IMR-90 (cell line): Measurements from ENCODE around the gene SCAND1. TPM values are rescaled to one million over a fixed set of nuclear protein-coding genes. Genes with fewer than 3 reads are reported as not detected.

Source experiments
- ATAC-seq: fragments of 200-7000 bp; cut with Tn5 transposase; 2 replicates; pipeline ENCODE4 v1.9.1; 2020; ENCODE audit warnings: low read depth, mild to moderate bottlenecking, moderate library complexity
- BruUV-seq: library from RNA; stranded (reverse); fragments of 400-500 nt; replicated peaks from 2 replicates; lab custom pipeline; 2021; lab: Mats Ljungman, UMichigan
- CTCF ChIA-PET: fragments of 300-600 bp; formaldehyde crosslinking; extraction: SDS; loops from one replicate; lab custom pipeline; 2021; ENCODE audit warnings: antibody characterized with exemption; lab: Yijun Ruan, JAX
- POLR2A ChIA-PET: fragments of 300-600 bp; sonication (Branson Sonifier 250); formaldehyde crosslinking; loops from one replicate; lab custom pipeline; 2022; ENCODE audit warnings: antibody characterized with exemption; ENCODE audit not compliant: unreplicated experiment; lab: Charles Lee
- DNase-seq: peaks from one replicate; pipeline ENCODE4 v3.0.0; 2013
- H2AFZ ChIP-seq: replicated peaks from 2 replicates; pipeline ENCODE3; 2013; ENCODE audit warnings: low read length, mild to moderate bottlenecking; ENCODE audit not compliant: poor library complexity
- H2AK5ac ChIP-seq: 2 replicates; pipeline ENCODE4 v1.6.1; 2013; ENCODE audit warnings: low read depth, low read length, inconsistent platforms
- H2AK9ac ChIP-seq: replicated peaks from 2 replicates; pipeline ENCODE3; 2013; ENCODE audit warnings: mild to moderate bottlenecking, low read depth, low read length, moderate library complexity; ENCODE audit not compliant: poor library complexity
- H2BK120ac ChIP-seq: 2 replicates; pipeline ENCODE4 v1.6.1; 2013; ENCODE audit warnings: low read depth, low read length, inconsistent platforms
- H2BK15ac ChIP-seq: 3 replicates; pipeline ENCODE4 v1.6.1; 2013; ENCODE audit warnings: low read depth, low read length, inconsistent platforms
- H2BK20ac ChIP-seq: 2 replicates; pipeline ENCODE4 v1.6.1; 2013; ENCODE audit warnings: low read depth, mild to moderate bottlenecking, inconsistent platforms, low read length, moderate library complexity
- H2BK5ac ChIP-seq: 2 replicates; pipeline ENCODE4 v1.6.1; 2013; ENCODE audit warnings: mild to moderate bottlenecking, low read depth, low read length, inconsistent platforms; ENCODE audit not compliant: poor library complexity, severe bottlenecking
- H3K14ac ChIP-seq: replicated peaks from 2 replicates; pipeline ENCODE4 v1.6.1; 2013; ENCODE audit warnings: low read depth, low read length, inconsistent platforms
- H3K18ac ChIP-seq: 2 replicates; pipeline ENCODE4 v1.6.1; 2013; ENCODE audit warnings: low read depth, low read length, control low read depth
- H3K23ac ChIP-seq: 2 replicates; pipeline ENCODE4 v1.6.1; 2013; ENCODE audit warnings: low read depth, low read length, inconsistent platforms
- H3K27ac ChIP-seq: 2 replicates; pipeline ENCODE4 v1.5.1; 2013; ENCODE audit warnings: mild to moderate bottlenecking, control low read depth, low read length; ENCODE audit not compliant: insufficient read depth
- H3K27me3 ChIP-seq: 2 replicates; pipeline ENCODE4 v1.6.1; 2013; ENCODE audit warnings: low read length; ENCODE audit not compliant: control insufficient read depth, insufficient read depth
- H3K36me3 ChIP-seq: 2 replicates; pipeline ENCODE4 v1.6.1; 2013; ENCODE audit warnings: low read length, mixed read lengths; ENCODE audit not compliant: control insufficient read depth, insufficient read depth
- H3K4ac ChIP-seq: 2 replicates; pipeline ENCODE4 v1.6.1; 2013; ENCODE audit warnings: low read depth, low read length, inconsistent platforms
- H3K4me1 ChIP-seq: 2 replicates; pipeline ENCODE4 v1.6.1; 2013; ENCODE audit warnings: low read length, mixed read lengths; ENCODE audit not compliant: control insufficient read depth, insufficient read depth
- H3K4me2 ChIP-seq: 2 replicates; pipeline ENCODE4 v1.6.1; 2013; ENCODE audit warnings: low read depth, mild to moderate bottlenecking, control low read depth, low read length, moderate library complexity
- H3K4me3 ChIP-seq: 2 replicates; pipeline ENCODE4 v1.5.1; 2013; ENCODE audit warnings: low read depth, mild to moderate bottlenecking, control low read depth, low read length, moderate library complexity; ENCODE audit not compliant: insufficient read depth
- H3K56ac ChIP-seq: 2 replicates; pipeline ENCODE4 v1.6.1; 2013; ENCODE audit warnings: low read length, inconsistent platforms; ENCODE audit not compliant: insufficient read depth; ENCODE audit errors: extremely low read depth
- H3K79me1 ChIP-seq, 2 experiments: 2 replicates each; pipeline ENCODE4 v1.6.1; 2013; ENCODE audit warnings: low read length in 2 of 2, inconsistent platforms in 1 of 2, low read depth in 1 of 2
- H3K9ac ChIP-seq: 2 replicates; pipeline ENCODE4 v1.6.1; 2013; ENCODE audit warnings: low read depth, low read length, control low read depth
- H3K9me1 ChIP-seq: 2 replicates; pipeline ENCODE4 v1.6.1; 2013; ENCODE audit warnings: low read length, inconsistent platforms; ENCODE audit not compliant: insufficient read depth
- H3K9me3 ChIP-seq: 2 replicates; pipeline ENCODE4 v1.6.1; 2013; ENCODE audit warnings: low read length; ENCODE audit not compliant: control insufficient read depth, insufficient read depth
- H4K20me1 ChIP-seq: 2 replicates; pipeline ENCODE4 v1.6.1; 2013; ENCODE audit warnings: low read length, inconsistent platforms; ENCODE audit not compliant: insufficient read depth
- H4K5ac ChIP-seq: 2 replicates; pipeline ENCODE4 v1.6.1; 2013; ENCODE audit warnings: mild to moderate bottlenecking, low read depth, low read length, control low read depth
- H4K8ac ChIP-seq, 2 experiments: 2 replicates each; pipeline ENCODE4 v1.6.1; 2013; ENCODE audit warnings: low read depth in 2 of 2, low read length in 2 of 2, control low read depth in 1 of 2, inconsistent platforms in 1 of 2
- H4K91ac ChIP-seq: 2 replicates; pipeline ENCODE4 v1.6.1; 2013; ENCODE audit warnings: low read depth, low read length, inconsistent platforms; ENCODE audit not compliant: insufficient read depth
- BHLHE40 ChIP-seq: fragments of 150-350 bp; IDR thresholded peaks from 2 replicates; pipeline ENCODE4 v1.6.1; 2016; ENCODE audit warnings: mild to moderate bottlenecking, low read depth, low read length
- CEBPB ChIP-seq: IDR thresholded peaks from 2 replicates; pipeline ENCODE4 v1.6.1; 2012; ENCODE audit warnings: low read depth, low read length, improper control_type of control experiment
- CHD1 ChIP-seq: IDR thresholded peaks from 2 replicates; pipeline ENCODE4 v1.6.1; 2012; ENCODE audit warnings: low read depth, low read length, improper control_type of control experiment
- CTCF ChIP-seq: conservative IDR thresholded peaks from 2 replicates; pipeline ENCODE4 v1.5.1; 2012; ENCODE audit warnings: mild to moderate bottlenecking, low read depth, low read length, improper control_type of control experiment
- ELK1 ChIP-seq: fragments of 150-350 bp; IDR thresholded peaks from 2 replicates; pipeline ENCODE4 v1.6.1; 2016; ENCODE audit warnings: low read depth, mild to moderate bottlenecking, low read length, moderate library complexity, borderline replicate concordance
- FOS ChIP-seq: fragments of 150-350 bp; IDR thresholded peaks from 2 replicates; pipeline ENCODE4 v1.6.1; 2016; ENCODE audit warnings: low read depth, low read length
- MAFK ChIP-seq: IDR thresholded peaks from 2 replicates; pipeline ENCODE4 v1.6.1; 2012; ENCODE audit warnings: low read depth, low read length, improper control_type of control experiment
- MXI1 ChIP-seq: IDR thresholded peaks from 2 replicates; pipeline ENCODE4 v1.6.1; 2012; ENCODE audit warnings: low read depth, mild to moderate bottlenecking, low read length, moderate library complexity, borderline replicate concordance
- NFE2L2 ChIP-seq: fragments of 150-350 bp; IDR thresholded peaks from 2 replicates; pipeline ENCODE4 v1.6.1; 2016; ENCODE audit warnings: low read depth, mild to moderate bottlenecking, low read length
- POLR2A ChIP-seq: IDR thresholded peaks from 2 replicates; pipeline ENCODE4 v1.6.1; 2012; ENCODE audit warnings: mild to moderate bottlenecking, low read depth, low read length
- RAD21 ChIP-seq: IDR thresholded peaks from 2 replicates; pipeline ENCODE4 v1.6.1; 2012; ENCODE audit warnings: low read length, improper control_type of control experiment
- RCOR1 ChIP-seq: IDR thresholded peaks from 2 replicates; pipeline ENCODE4 v1.6.1; 2012; ENCODE audit warnings: mild to moderate bottlenecking, low read length, improper control_type of control experiment; ENCODE audit not compliant: insufficient replicate concordance
- RFX5 ChIP-seq: IDR thresholded peaks from 2 replicates; pipeline ENCODE4 v1.8.0; 2012; ENCODE audit warnings: low read depth, mild to moderate bottlenecking, low read length, moderate library complexity
- USF2 ChIP-seq: fragments of 150-350 bp; IDR thresholded peaks from 2 replicates; pipeline ENCODE4 v1.6.1; 2017; ENCODE audit warnings: mild to moderate bottlenecking, antibody characterized with exemption, low read length, low read depth
- WGBS, 2 experiments: methylation state at CpG; one replicate each; pipeline versions ENCODE4 v1.1.5 to v1.1.7; 2013; ENCODE audit warnings: missing lambda C conversion rate in 2 of 2; ENCODE audit not compliant: insufficient read length in 1 of 2; ENCODE audit errors: extremely low coverage in 2 of 2; 5-methylcytosine and 5-hydroxymethylcytosine counted together
- dilution Hi-C: fragments of 300-500 bp; cut with HindIII; formaldehyde crosslinking; loops from one replicate; pipeline ENCODE4 v1.14.3; 2018; ENCODE audit warnings: low sequenced_read_pairs; ENCODE audit not compliant: unreplicated experiment
- in situ Hi-C: fragments of 300-500 bp; cut with MboI; formaldehyde crosslinking; loops from 3 replicates; pipeline ENCODE4 v1.14.3; 2019; ENCODE audit warnings: low sequenced_read_pairs, inconsistent platforms, mixed read lengths
- intact Hi-C: fragments of 100-400 bp; cut with micrococcal nuclease; formaldehyde crosslinking; loops from 2 replicates; pipeline ENCODE4 v1.10.0; 2022
- polyA plus RNA-seq, 3 experiments: library from polyadenylated mRNA; depleted of rRNA; stranded (reverse); fragments of >200 nt; gene quantifications; 2 replicates each; pipeline ENCODE4 v1.2.3, GENCODE V29; 2012; ENCODE audit warnings: low replicate concordance in 1 of 3
- total RNA-seq: library from RNA; depleted of rRNA; stranded (reverse); fragments of >200 nt; gene quantifications from 2 replicates; pipeline ENCODE4 v1.2.3, GENCODE V29; 2012

The SCAND1 gene
- total and polyA plus RNA-seq, 2 of the 4 experiments (the other 2 are of a cell fraction) = 7.5 to 26.8 TPM

GRCh38 chr20:35984382-35984781 is 30.1 kb upstream of the SCAND1 start:
- ChIA-PET POLR2A (no interaction called here), CTCF (interaction anchor here (1.4 kb wide), 1 partner anchor 8 kb away, joined by 3 read pairs; no protein-coding TSS in a partner anchor)
- DNase-seq = no peak
- BruUV-seq = no TSS peak
- H3K9me1 ChIP-seq = no peaks in the 10 kb centered on the region
- H2BK15ac ChIP-seq = no peak overlapping the region
- no peak overlapping the region for H4K5ac ChIP-seq
- no peaks in the 10 kb centered on the region for H3K79me1 ChIP-seq
- no peak overlapping the region for H3K4ac ChIP-seq
- in situ Hi-C loops = loop anchor here (25.0 kb wide), 1 partner anchor 453 kb away; no protein-coding TSS in a partner anchor
- H2BK20ac ChIP-seq = no peak overlapping the region
- WGBS, 2 experiments = 60% methylated on average over 1 of the region's 6 CpGs; no CpG with 5 or more reads in 1 of the 2 experiments
- H2AFZ ChIP-seq = peak overlapping the region; percentile 26
- ATAC-seq = no peak
- H3K4me3 ChIP-seq = no peak overlapping the region
- H3K27ac ChIP-seq = no peak overlapping the region
- no peak overlapping the region for H2BK5ac ChIP-seq
- H3K14ac ChIP-seq = no peak overlapping the region
- no peak overlapping the region for H2AK5ac ChIP-seq
- TF ChIP-seq RFX5 = no peak
- no peak for TF ChIP-seq BHLHE40
- no peak for TF ChIP-seq USF2
- TF ChIP-seq MAFK = no peak
- TF ChIP-seq NFE2L2 = no peak
- no peak for TF ChIP-seq CHD1
- no peak for TF ChIP-seq CTCF
- TF ChIP-seq POLR2A = no peak
- no peak for TF ChIP-seq RCOR1
- TF ChIP-seq CEBPB = no peak
- no peak for TF ChIP-seq MXI1
- no peak for TF ChIP-seq ELK1
- no peak for TF ChIP-seq RAD21
- no peak for TF ChIP-seq FOS
- H3K27me3 ChIP-seq = peaks cover 28% of the 10 kb centered on the region
- no peak overlapping the region for H3K18ac ChIP-seq
- no peaks in the 10 kb centered on the region for H3K9me3 ChIP-seq
- no peak overlapping the region for H3K56ac ChIP-seq
- H3K4me1 ChIP-seq = no peaks in the 10 kb centered on the region
- H2AK9ac ChIP-seq = no peak overlapping the region
- no peak overlapping the region for H4K91ac ChIP-seq
- H3K4me2 ChIP-seq = no peak overlapping the region
- intact Hi-C loops = no loop called here
- H4K8ac ChIP-seq = no peak overlapping the region
- dilution Hi-C loops = no loop called here
- H3K23ac ChIP-seq = no peak overlapping the region
- no peak overlapping the region for H2BK120ac ChIP-seq
- no peaks in the 10 kb centered on the region for H3K36me3 ChIP-seq
- H3K9ac ChIP-seq = no peak overlapping the region
- no peaks in the 10 kb centered on the region for H4K20me1 ChIP-seq
